Gastroesophageal sphincter (tissue), 4 donors: ENCODE measurements around the gene SH3PXD2A. TPM values are rescaled to one million over a fixed set of nuclear protein-coding genes. Genes with fewer than 3 reads are reported as not detected.

Experiments
- ATAC-seq: fragments of 150-250 bp; one replicate; pipeline ENCODE4 v1.9.1; 2016; ENCODE audit warnings: mild to moderate bottlenecking, moderate library complexity
- H3K27ac ChIP-seq, 4 donors: fragments of 200-600 bp; sonication (generic) in 3 of 4; 1 replicate in 3 of 4; 2 replicates in 1 of 4; pipeline ENCODE4 v1.5.1; 2016 to 2019
- H3K27me3 ChIP-seq: fragments of 200-600 bp; sonication (generic); one replicate; pipeline ENCODE4 v1.5.1; 2019
- H3K36me3 ChIP-seq, 2 donors: fragments of 200-600 bp; sonication (generic); one replicate each; pipeline ENCODE4 v1.5.1; 2019; ENCODE audit warnings: control low read depth in 1 of 2
- H3K4me1 ChIP-seq, 3 donors: fragments of 200-600 bp; sonication (generic); 1 replicate in 2 of 3; 2 replicates in 1 of 3; pipeline ENCODE4 v1.5.1; 2016 to 2019; ENCODE audit warnings: control low read depth in 2 of 3
- H3K4me3 ChIP-seq, 2 donors: fragments of 200-600 bp; sonication (generic); one replicate each; pipeline ENCODE4 v1.5.1; 2019; ENCODE audit warnings: mild to moderate bottlenecking in 1 of 2, moderate library complexity in 1 of 2
- H3K9me3 ChIP-seq, 3 donors: fragments of 200-600 bp; sonication (generic); one replicate each; pipeline ENCODE4 v1.5.1; 2017 to 2019; ENCODE audit warnings: control low read depth in 2 of 3
- CTCF ChIP-seq, 4 experiments: fragments of 200-600 bp in 2 of 4; fragments of 450-650 bp in 2 of 4; sonication (generic) in 1 of 4; IDR thresholded peaks; one replicate each; pipeline ENCODE4 v1.5.1; 2017 to 2019; ENCODE audit warnings: antibody characterized with exemption in 4 of 4, mild to moderate bottlenecking in 2 of 4, moderate library complexity in 2 of 4
- EP300 ChIP-seq: sonication (generic); formaldehyde crosslinking; IDR thresholded peaks from one replicate; pipeline ENCODE4 v1.6.1; 2017; ENCODE audit warnings: antibody characterized with exemption, mild to moderate bottlenecking
- POLR2A ChIP-seq, 2 donors: fragments of 450-650 bp; IDR thresholded peaks; one replicate each; pipeline ENCODE4 v1.6.1; 2017; ENCODE audit warnings: antibody characterized with exemption in 2 of 2, mild to moderate bottlenecking in 2 of 2, moderate library complexity in 1 of 2
- POLR2AphosphoS5 ChIP-seq: sonication (generic); formaldehyde crosslinking; IDR thresholded peaks from one replicate; pipeline ENCODE4 v1.6.1; 2017; ENCODE audit warnings: antibody characterized with exemption
- WGBS, 2 donors: methylation state at CpG; one replicate each; pipeline ENCODE4 v1.1.5; 2018; ENCODE audit warnings: low coverage in 1 of 2; 5-methylcytosine and 5-hydroxymethylcytosine counted together
- total RNA-seq, 4 donors: library from RNA; depleted of rRNA; stranded (reverse); fragments of >200 nt; gene quantifications; one replicate each; pipeline ENCODE4 v1.1.0, GENCODE V29; 2016

The SH3PXD2A gene
- total RNA-seq, 4 donors from 2014 or later: 31.2 to 65.2 (median 39.5) TPM

GRCh38 chr10:103640436-103641181 is 214.8 kb downstream of the SH3PXD2A start:
- WGBS, 2 donors: 29% methylated on average over 8 of the region's 11 CpGs; no CpG with 5 or more reads in 1 of the 2 donors
- TF ChIP-seq EP300 (no peak), POLR2AphosphoS5 (peak; percentile 31)
- Histone ChIP-seq H3K9me3 (no peaks in the 10 kb centered on the region), H3K4me1 (peaks cover 8 to 100% (median 39%) of the 10 kb centered on the region in 3 donors), H3K36me3 (peaks cover 0 to 10% of the 10 kb centered on the region in 2 donors), H3K4me3 (no peak overlapping the region), H3K27me3 (no peaks in the 10 kb centered on the region), H3K27ac (peak overlapping the region in 3 of 4 donors; percentile 10 to 88 (median 70))
- ATAC-seq: no peak

- no peak for ATAC-seq
- peaks cover 8 to 93% (median 39%) of the 10 kb centered on the region in 3 donors for H3K4me1 ChIP-seq
- H3K27me3 ChIP-seq: no peaks in the 10 kb centered on the region
- peaks cover 0 to 21% of the 10 kb centered on the region in 2 donors for H3K36me3 ChIP-seq
- no peak overlapping the region for H3K4me3 ChIP-seq
- H3K9me3 ChIP-seq: no peaks in the 10 kb centered on the region
- peak overlapping the region in 3 of 4 donors; percentile 86 to 88 (median 88) for H3K27ac ChIP-seq
- TF ChIP-seq CTCF (IDR thresholded peaks at IDR 0.05) (no peak), POLR2A (IDR thresholded peaks at IDR 0.05) (no peak), EP300 (no peak), POLR2AphosphoS5 (no peak)
- 53 to 57% methylated on average over 5 to 7 of the region's 8 CpGs for WGBS, 2 donors
These were observed 216.4 kb downstream of the SH3PXD2A start for GRCh38 chr10:103638948-103639347.

GRCh38 chr10:103637927-103638557 is 217.3 kb downstream of the SH3PXD2A start:
- Histone ChIP-seq H3K9me3 (no peaks in the 10 kb centered on the region), H3K27ac (peak overlapping the region; percentile 54 to 88 (median 87)), H3K4me1 (peaks cover 8 to 84% (median 39%) of the 10 kb centered on the region in 3 donors), H3K27me3 (no peaks in the 10 kb centered on the region), H3K36me3 (peaks cover 0 to 30% of the 10 kb centered on the region in 2 donors), H3K4me3 (peak overlapping the region in 1 of 2 donors; percentile 25)
- WGBS, 2 donors: 28% methylated on average over 11 of the region's 19 CpGs; no CpG with 5 or more reads in 1 of the 2 donors
- peak; percentile 90 for ATAC-seq
- TF ChIP-seq POLR2AphosphoS5: peak; percentile 67
- TF ChIP-seq CTCF (IDR thresholded peaks at IDR 0.05): peak in 1 of 4 experiments; percentile 3
- TF ChIP-seq EP300: no peak

- TF ChIP-seq POLR2A (IDR thresholded peaks at IDR 0.05) (no peak), EP300 (no peak), POLR2AphosphoS5 (no peak), CTCF (IDR thresholded peaks at IDR 0.05) (no peak)
- no peaks in the 10 kb centered on the region for H3K27me3 ChIP-seq
- no peak overlapping the region for H3K4me3 ChIP-seq
- peaks cover 0 to 34% of the 10 kb centered on the region in 2 donors for H3K36me3 ChIP-seq
- H3K4me1 ChIP-seq: peaks cover 8 to 74% (median 39%) of the 10 kb centered on the region in 3 donors
- peak; percentile 10 for ATAC-seq
- H3K9me3 ChIP-seq: no peaks in the 10 kb centered on the region
- peak overlapping the region in 3 of 4 donors; percentile 86 to 88 (median 88) for H3K27ac ChIP-seq
- 60 to 80% methylated on average over 1 of the region's 10 CpGs for WGBS, 2 donors
These were observed 218.4 kb downstream of the SH3PXD2A start for GRCh38 chr10:103637011-103637410.

- Histone ChIP-seq H3K27ac (peak overlapping the region in 3 of 4 donors; percentile 86 to 88 (median 88)), H3K9me3 (no peaks in the 10 kb centered on the region), H3K36me3 (peaks cover 0 to 39% of the 10 kb centered on the region in 2 donors), H3K27me3 (no peaks in the 10 kb centered on the region), H3K4me3 (no peak overlapping the region), H3K4me1 (peaks cover 8 to 68% (median 39%) of the 10 kb centered on the region in 3 donors)
- TF ChIP-seq CTCF (IDR thresholded peaks at IDR 0.05) (no peak), POLR2A (IDR thresholded peaks at IDR 0.05) (no peak), POLR2AphosphoS5 (no peak), EP300 (no peak)
- ATAC-seq: no peak
- 46 to 59% methylated on average over 4 to 5 of the region's 5 CpGs for WGBS, 2 donors
These were observed 218.9 kb downstream of the SH3PXD2A start for GRCh38 chr10:103636492-103636891.
